ENCODE data around the gene SPEG. TPM values are rescaled to one million over a fixed set of nuclear protein-coding genes. Genes with fewer than 3 reads are reported as not detected.

SPEG gene
- total RNA-seq, 2 experiments from 2014 or later: 18.1 to 23.6 TPM

DNA sequence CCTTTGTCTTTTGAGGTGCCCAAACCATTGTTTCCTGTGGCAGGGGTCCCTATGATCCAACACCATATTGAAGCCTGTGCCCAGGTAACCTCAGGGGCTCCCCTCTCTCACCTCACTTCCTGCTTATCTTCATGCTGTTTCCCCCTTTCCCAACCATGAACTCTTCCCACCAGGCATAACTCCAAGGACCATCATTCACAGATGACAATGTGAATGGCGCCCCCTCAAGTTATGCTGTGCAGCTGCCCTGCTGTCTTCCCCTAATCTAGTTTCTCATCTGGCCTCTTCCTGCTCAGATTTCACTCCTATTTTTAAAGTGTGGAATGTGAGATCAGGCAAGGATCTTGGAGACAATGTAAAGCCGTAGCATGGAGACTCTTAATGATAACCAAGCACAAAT, 65.5 kb downstream of the SPEG start:
- no peaks in the 10 kb centered on the region for H3K9me3 Mint-ChIP-seq
- POLR2A ChIA-PET: interaction anchor here (0.9 to 2.4 kb wide), 3 partner anchors 7 to 112 kb away, joined by 3 to 13 read pairs (median 10); partner anchors contain the start of gene DNPEP
- H3K4me1 Mint-ChIP-seq: peaks cover 22% of the 10 kb centered on the region
- peak overlapping the region; percentile 93 for H3K4me3 Mint-ChIP-seq
- peaks cover 4% of the 10 kb centered on the region for H3K36me3 Mint-ChIP-seq
- no peak overlapping the region for H3K27ac Mint-ChIP-seq
- ATAC-seq (ENCODE audit: low read depth) (no peak), DNase-seq (no peak)
- H3K27me3 Mint-ChIP-seq: peaks cover 28% of the 10 kb centered on the region

GRCh38 chr2:219501849-219502248, 67.2 kb downstream of the SPEG start:
- DNase-seq (no peak), ATAC-seq (ENCODE audit: low read depth) (no peak)
- Mint-ChIP-seq H3K36me3 (peaks cover 4% of the 10 kb centered on the region), H3K4me1 (peaks cover 18% of the 10 kb centered on the region), H3K27me3 (peaks cover 11% of the 10 kb centered on the region), H3K9me3 (no peaks in the 10 kb centered on the region), H3K4me3 (no peak overlapping the region), H3K27ac (no peak overlapping the region)
- POLR2A ChIA-PET: no interaction called here

- Mint-ChIP-seq H3K36me3 (peaks cover 4% of the 10 kb centered on the region), H3K27ac (no peak overlapping the region), H3K9me3 (no peaks in the 10 kb centered on the region), H3K4me3 (no peak overlapping the region), H3K4me1 (peaks cover 16% of the 10 kb centered on the region), H3K27me3 (peaks cover 5% of the 10 kb centered on the region)
- POLR2A ChIA-PET: no interaction called here
- DNase-seq: no peak
- ATAC-seq (ENCODE audit: low read depth): no peak
These were observed 68.0 kb downstream of the SPEG start for GRCh38 chr2:219502618-219503017.

DNA sequence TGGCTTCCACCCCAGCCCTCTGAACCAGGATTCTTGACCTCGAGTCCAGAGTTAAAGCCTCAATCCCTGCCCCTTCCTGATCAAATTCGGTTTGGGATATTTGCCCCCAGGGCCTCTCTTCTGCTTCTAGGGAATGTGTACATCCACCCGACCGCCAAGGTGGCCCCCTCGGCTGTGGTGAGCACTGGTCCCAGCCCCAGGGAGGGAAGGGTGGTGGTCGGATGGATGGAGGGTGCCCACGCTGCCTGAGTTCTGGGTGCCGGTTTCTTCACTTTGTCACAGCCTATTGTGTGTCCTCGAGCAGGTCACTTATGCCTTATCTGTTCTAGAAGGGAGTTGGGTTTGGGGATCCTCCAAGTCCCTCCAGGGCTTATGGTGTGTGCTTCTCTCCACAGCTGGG, 70.9 kb downstream of the SPEG start:
- H3K4me3 Mint-ChIP-seq: no peak overlapping the region
- H3K4me1 Mint-ChIP-seq: peaks cover 7% of the 10 kb centered on the region
- POLR2A ChIA-PET: no interaction called here
- H3K9me3 Mint-ChIP-seq: no peaks in the 10 kb centered on the region
- H3K36me3 Mint-ChIP-seq: peaks cover 6% of the 10 kb centered on the region
- ATAC-seq (ENCODE audit: low read depth) (no peak), DNase-seq (no peak)
- H3K27me3 Mint-ChIP-seq: peaks cover 15% of the 10 kb centered on the region
- no peak overlapping the region for H3K27ac Mint-ChIP-seq

DNA sequence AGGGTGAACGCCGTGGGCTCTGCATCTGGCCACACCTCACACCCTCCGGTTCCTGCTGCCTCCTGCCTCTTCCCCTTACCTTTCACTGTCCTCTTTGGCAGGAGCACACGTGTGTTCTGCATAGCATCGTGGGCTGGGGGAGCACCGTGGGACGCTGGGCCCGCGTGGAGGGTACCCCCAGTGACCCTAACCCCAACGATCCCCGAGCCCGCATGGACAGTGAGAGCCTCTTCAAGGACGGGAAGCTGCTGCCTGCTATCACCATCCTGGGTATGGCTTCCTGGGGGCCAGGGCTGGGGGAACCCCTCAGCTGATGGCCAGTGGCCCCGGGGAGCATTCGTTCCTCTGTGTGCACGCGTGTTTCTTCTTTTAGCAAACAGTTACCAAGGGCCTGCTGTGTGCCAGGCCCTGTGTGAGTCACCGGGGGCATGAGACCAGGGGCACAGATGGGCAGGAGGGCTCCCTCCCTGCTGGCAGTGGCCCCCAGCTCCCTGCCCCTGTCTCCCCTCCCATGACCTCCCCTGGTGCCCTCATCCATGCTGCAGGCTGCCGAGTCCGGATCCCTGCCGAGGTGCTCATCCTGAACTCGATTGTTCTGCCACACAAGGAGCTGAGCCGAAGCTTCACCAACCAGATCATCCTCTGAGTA, 71.6 kb downstream of the SPEG start:
- Mint-ChIP-seq H3K27me3 (peaks cover 22% of the 10 kb centered on the region), H3K4me1 (peaks cover 7% of the 10 kb centered on the region), H3K4me3 (no peak overlapping the region), H3K36me3 (peaks cover 6% of the 10 kb centered on the region), H3K27ac (no peak overlapping the region), H3K9me3 (no peaks in the 10 kb centered on the region)
- POLR2A ChIA-PET: interaction anchor here (1.1 kb wide), 1 partner anchor 14 kb away, joined by 3 read pairs; no protein-coding TSS in a partner anchor
- no peak for ATAC-seq (ENCODE audit: low read depth)
- DNase-seq: no peak

DNA sequence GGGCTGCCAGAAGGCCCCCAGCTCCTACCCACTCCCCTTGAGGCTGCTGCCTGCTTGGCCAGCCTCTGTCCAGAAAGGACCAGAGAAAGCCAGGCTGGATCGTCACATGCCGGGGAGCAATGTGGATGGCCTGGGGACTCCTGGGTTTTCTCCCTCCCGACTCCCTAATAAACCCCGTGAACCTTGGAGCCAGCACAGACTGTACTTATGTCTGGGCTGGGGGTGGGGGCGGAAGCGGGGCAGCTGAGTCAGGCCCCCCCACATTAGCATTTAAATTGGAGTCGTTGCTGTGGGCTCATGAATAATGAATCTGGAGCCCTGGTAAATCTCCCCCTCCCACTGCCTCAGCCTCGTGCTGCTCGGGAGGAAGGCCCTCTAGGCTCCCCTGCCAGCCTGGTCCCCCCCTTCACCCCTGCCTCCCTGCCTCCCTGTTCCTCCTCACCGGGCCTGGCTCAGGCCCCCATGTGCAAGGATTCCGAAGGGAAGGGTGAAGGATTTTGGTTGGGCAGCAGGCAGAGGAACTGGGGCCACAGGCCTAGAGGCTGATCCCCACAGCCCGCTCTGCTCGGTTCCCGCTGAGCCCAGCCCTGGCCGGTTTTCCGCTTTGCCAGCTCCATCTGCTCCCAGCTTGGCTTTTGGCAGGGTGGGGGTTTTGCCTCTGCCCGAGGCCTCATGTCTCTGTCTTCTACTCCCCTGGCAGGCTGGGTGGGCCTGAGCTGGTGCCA, 72.3 kb downstream of the SPEG start:
- Mint-ChIP-seq H3K4me3 (no peak overlapping the region), H3K4me1 (peaks cover 7% of the 10 kb centered on the region), H3K27ac (no peak overlapping the region), H3K36me3 (peaks cover 6% of the 10 kb centered on the region), H3K9me3 (no peaks in the 10 kb centered on the region), H3K27me3 (peaks cover 28% of the 10 kb centered on the region)
- POLR2A ChIA-PET: interaction anchor here (1.1 to 1.6 kb wide), 2 partner anchors 8 to 14 kb away, joined by 3 to 10 read pairs; partner anchors contain the start of gene GMPPA
- no peak for ATAC-seq (ENCODE audit: low read depth)
- DNase-seq: no peak

GRCh38 chr2:219507581-219508443, 73.2 kb downstream of the SPEG start:
- no peak overlapping the region for H3K4me3 Mint-ChIP-seq
- peaks cover 7% of the 10 kb centered on the region for H3K4me1 Mint-ChIP-seq
- H3K9me3 Mint-ChIP-seq: no peaks in the 10 kb centered on the region
- POLR2A ChIA-PET: interaction anchor here (1.2 to 1.6 kb wide), 2 partner anchors 9 to 120 kb away, joined by 3 to 10 read pairs; partner anchors contain the start of genes DNPEP and GMPPA
- no peak overlapping the region for H3K27ac Mint-ChIP-seq
- H3K36me3 Mint-ChIP-seq: peaks cover 6% of the 10 kb centered on the region
- DNase-seq (no peak), ATAC-seq (ENCODE audit: low read depth) (no peak)
- peaks cover 33% of the 10 kb centered on the region for H3K27me3 Mint-ChIP-seq

- H3K9me3 Mint-ChIP-seq: no peaks in the 10 kb centered on the region
- peaks cover 6% of the 10 kb centered on the region for H3K36me3 Mint-ChIP-seq
- H3K27me3 Mint-ChIP-seq: peaks cover 39% of the 10 kb centered on the region
- ATAC-seq (ENCODE audit: low read depth): no peak
- DNase-seq: no peak
- POLR2A ChIA-PET: interaction anchor here (1.2 to 1.6 kb wide), 2 partner anchors 9 to 121 kb away, joined by 3 to 10 read pairs; partner anchors contain the start of genes DNPEP and GMPPA
- H3K4me1 Mint-ChIP-seq: peaks cover 7% of the 10 kb centered on the region
- no peak overlapping the region for H3K27ac Mint-ChIP-seq
- no peak overlapping the region for H3K4me3 Mint-ChIP-seq
These were observed 73.7 kb downstream of the SPEG start for GRCh38 chr2:219508444-219508734.

- H3K4me1 Mint-ChIP-seq: peaks cover 10% of the 10 kb centered on the region
- H3K27ac Mint-ChIP-seq: no peak overlapping the region
- no peak overlapping the region for H3K4me3 Mint-ChIP-seq
- DNase-seq: no peak
- H3K27me3 Mint-ChIP-seq: peaks cover 46% of the 10 kb centered on the region
- peak; percentile 29 for ATAC-seq (ENCODE audit: low read depth)
- H3K36me3 Mint-ChIP-seq: peaks cover 6% of the 10 kb centered on the region
- POLR2A ChIA-PET: interaction anchor here (1.0 kb wide), 1 partner anchor 9 kb away, joined by 3 read pairs; no protein-coding TSS in a partner anchor
- no peaks in the 10 kb centered on the region for H3K9me3 Mint-ChIP-seq
These were observed 74.5 kb downstream of the SPEG start for GRCh38 chr2:219508971-219509779.

DNA sequence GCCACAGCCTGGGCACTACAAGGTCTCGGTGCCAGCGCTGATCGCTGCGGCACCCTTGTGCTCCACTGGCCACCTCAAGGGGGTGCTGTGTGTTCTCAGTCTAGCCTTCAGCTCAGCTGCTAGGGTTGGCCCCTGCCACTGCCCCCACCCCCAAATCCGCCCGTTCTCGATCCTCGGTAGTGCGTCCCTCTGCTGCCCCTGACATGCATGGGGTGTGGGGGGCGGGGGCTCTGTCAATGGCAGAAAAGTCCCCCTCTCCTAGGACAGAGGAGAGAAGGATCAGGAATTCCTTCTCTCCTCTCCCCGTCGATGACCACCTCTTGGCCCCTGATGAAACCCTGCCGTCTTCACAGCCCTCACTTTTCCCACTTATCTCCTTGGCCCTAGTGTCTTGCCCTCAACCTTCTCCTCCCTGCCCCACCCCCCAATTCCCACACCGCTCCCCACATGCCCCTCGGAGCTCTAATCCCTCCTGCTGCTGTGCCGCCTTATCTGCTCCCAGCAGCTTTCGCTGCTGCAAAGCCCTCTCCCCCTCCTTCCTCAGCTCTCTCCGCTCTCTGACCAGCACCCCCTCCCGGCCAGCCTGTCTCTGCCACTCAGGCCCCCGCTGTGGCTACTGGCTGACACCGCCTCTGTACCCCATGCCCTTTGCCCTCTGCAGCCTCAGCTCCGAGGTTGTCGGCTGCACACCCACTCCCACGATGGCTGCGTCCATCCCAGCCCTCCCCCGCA, 75.3 kb downstream of the SPEG start:
- peaks cover 1% of the 10 kb centered on the region for H3K36me3 Mint-ChIP-seq

DNA sequence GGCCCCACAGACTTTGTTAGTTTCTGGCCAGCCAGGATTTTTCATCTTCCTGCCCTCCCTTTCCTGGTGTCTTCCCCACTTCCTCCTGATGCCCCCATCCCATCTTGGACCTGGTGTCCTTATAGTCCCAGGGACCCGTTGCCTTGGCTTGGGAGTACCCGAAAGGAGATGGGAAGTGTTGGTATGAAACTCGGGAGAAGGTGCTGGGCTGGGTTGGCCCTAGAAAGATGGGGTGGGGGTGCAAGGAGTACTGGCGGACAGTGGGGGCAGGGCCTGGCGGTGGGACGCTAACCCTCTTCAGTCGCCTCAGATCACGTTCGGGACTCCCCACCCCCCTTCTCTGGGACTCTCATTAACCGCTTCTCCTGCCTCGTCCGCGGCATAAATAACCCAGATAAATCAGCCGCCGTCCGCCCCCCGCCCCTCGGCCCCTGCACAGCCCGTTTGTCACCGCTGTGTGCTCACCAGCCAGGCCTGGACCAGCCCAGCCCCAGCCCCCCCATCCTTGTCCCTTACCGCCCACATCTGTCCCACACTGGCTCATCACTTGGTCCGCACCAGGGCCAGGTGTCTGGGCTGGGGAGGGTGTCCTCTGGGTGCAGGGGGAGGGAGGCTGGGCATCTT, 76.0 kb downstream of the SPEG start:
- Mint-ChIP-seq H3K27ac (no peak overlapping the region), H3K4me3 (no peak overlapping the region), H3K27me3 (peaks cover 54% of the 10 kb centered on the region), H3K36me3 (peaks cover 1% of the 10 kb centered on the region), H3K9me3 (no peaks in the 10 kb centered on the region), H3K4me1 (peaks cover 11% of the 10 kb centered on the region)
- DNase-seq (no peak), ATAC-seq (ENCODE audit: low read depth) (no peak)
- POLR2A ChIA-PET: interaction anchor here (1.5 kb wide), 1 partner anchor 12 kb away, joined by 7 read pairs; the partner anchor contains the start of gene GMPPA

More for the DNA sequence above, 75.3 kb downstream of the SPEG start:
- Mint-ChIP-seq H3K4me3 (no peak overlapping the region), H3K27me3 (peaks cover 48% of the 10 kb centered on the region), H3K4me1 (peaks cover 11% of the 10 kb centered on the region), H3K27ac (no peak overlapping the region), H3K9me3 (no peaks in the 10 kb centered on the region)
- peak; percentile 69 for ATAC-seq (ENCODE audit: low read depth)
- DNase-seq: no peak
- POLR2A ChIA-PET: no interaction called here
